Vagina (tissue), 2 donors: ENCODE data around the gene HAUS7. TPM values are rescaled to one million over a fixed set of nuclear protein-coding genes. Genes with fewer than 3 reads are reported as not detected.

Experiments
- DNase-seq, 2 donors: peaks; one replicate each; pipeline ENCODE4 v3.0.0-alpha.2; 2017; ENCODE audit errors: extremely low spot score in 2 of 2
- H3K27ac ChIP-seq: fragments of 200-600 bp; sonication (generic); one replicate; pipeline ENCODE4 v1.5.1; 2019
- H3K27me3 ChIP-seq: fragments of 200-600 bp; sonication (generic); one replicate; pipeline ENCODE4 v1.5.1; 2019
- H3K36me3 ChIP-seq, 2 donors: fragments of 200-600 bp; sonication (generic); one replicate each; pipeline ENCODE4 v1.5.1; 2017 to 2019
- H3K4me1 ChIP-seq: fragments of 200-600 bp; sonication (generic); one replicate; pipeline ENCODE4 v1.5.1; 2019
- H3K4me3 ChIP-seq, 2 donors: fragments of 200-600 bp; sonication (generic); 1 replicate in 1 of 2; 2 replicates in 1 of 2; pipeline ENCODE4 v1.5.1; 2016 to 2019
- H3K9me3 ChIP-seq: fragments of 200-600 bp; sonication (generic); one replicate; pipeline ENCODE4 v1.5.1; 2019
- CTCF ChIP-seq, 3 experiments: fragments of 450-650 bp in 2 of 3; fragments of 200-600 bp in 1 of 3; sonication (generic) in 1 of 3; IDR thresholded peaks; one replicate each; pipeline ENCODE4 v1.5.1; 2017 to 2019; ENCODE audit warnings: antibody characterized with exemption in 3 of 3, mild to moderate bottlenecking in 2 of 3, moderate library complexity in 2 of 3
- POLR2A ChIP-seq, 2 donors: fragments of 450-650 bp; IDR thresholded peaks; one replicate each; pipeline ENCODE4 v1.6.1; 2017; ENCODE audit warnings: antibody characterized with exemption in 2 of 2, mild to moderate bottlenecking in 2 of 2, moderate library complexity in 2 of 2
- POLR2AphosphoS5 ChIP-seq, 2 donors: sonication (generic); formaldehyde crosslinking; IDR thresholded peaks; one replicate each; pipeline ENCODE4 v1.9.0; 2017; ENCODE audit warnings: antibody characterized with exemption in 2 of 2, mild to moderate bottlenecking in 2 of 2, low read depth in 1 of 2; ENCODE audit not compliant: insufficient read depth in 1 of 2
- intact Hi-C: fragments of 100-400 bp; cut with DNase I; formaldehyde crosslinking; loops from one replicate; pipeline ENCODE4 v1.15.1; 2023
- total RNA-seq: library from RNA; depleted of rRNA; stranded (reverse); fragments of >200 nt; gene quantifications from one replicate; pipeline ENCODE4 v1.2.3, GENCODE V29; 2016

The HAUS7 gene
- total RNA-seq, 1 donor from 2014 or later = 17.7 TPM

GRCh38 chrX:153442463-153442862 lies 27.9 kb downstream of the HAUS7 start:
- intact Hi-C loops = no loop called here
- H3K4me3 ChIP-seq = no peak overlapping the region

GRCh38 chrX:153441981-153442380 lies 28.4 kb downstream of the HAUS7 start:
- no peak overlapping the region for H3K27ac ChIP-seq
- TF ChIP-seq POLR2AphosphoS5 (IDR thresholded peaks at IDR 0.05; ENCODE audit: insufficient read depth in 1 of 2, low read depth in 1 of 2) = no peak
- TF ChIP-seq CTCF (IDR thresholded peaks at IDR 0.05) = no peak
- no peak for TF ChIP-seq POLR2A (IDR thresholded peaks at IDR 0.05)
- intact Hi-C loops = no loop called here
- H3K4me3 ChIP-seq = no peak overlapping the region
- no peaks in the 10 kb centered on the region for H3K27me3 ChIP-seq
- no peak for DNase-seq
- H3K9me3 ChIP-seq = no peaks in the 10 kb centered on the region
- H3K4me1 ChIP-seq = no peaks in the 10 kb centered on the region
- no peaks in the 10 kb centered on the region for H3K36me3 ChIP-seq

More at GRCh38 chrX:153442463-153442862, 27.9 kb downstream of the HAUS7 start:
- H3K4me1 ChIP-seq = no peaks in the 10 kb centered on the region
- H3K27ac ChIP-seq = no peak overlapping the region
- H3K36me3 ChIP-seq = no peaks in the 10 kb centered on the region
- no peaks in the 10 kb centered on the region for H3K27me3 ChIP-seq
- no peaks in the 10 kb centered on the region for H3K9me3 ChIP-seq
- DNase-seq = no peak
- no peak for TF ChIP-seq POLR2AphosphoS5 (IDR thresholded peaks at IDR 0.05; ENCODE audit: insufficient read depth in 1 of 2, low read depth in 1 of 2)
- no peak for TF ChIP-seq CTCF (IDR thresholded peaks at IDR 0.05)
- no peak for TF ChIP-seq POLR2A (IDR thresholded peaks at IDR 0.05)

GRCh38 chrX:153441296-153441695 lies 29.1 kb downstream of the HAUS7 start:
- TF ChIP-seq CTCF (IDR thresholded peaks at IDR 0.05) (no peak), POLR2AphosphoS5 (IDR thresholded peaks at IDR 0.05; ENCODE audit: insufficient read depth in 1 of 2, low read depth in 1 of 2) (no peak), POLR2A (IDR thresholded peaks at IDR 0.05) (no peak)
- Histone ChIP-seq H3K9me3 (no peaks in the 10 kb centered on the region), H3K27ac (no peak overlapping the region), H3K27me3 (no peaks in the 10 kb centered on the region), H3K4me3 (no peak overlapping the region), H3K4me1 (no peaks in the 10 kb centered on the region), H3K36me3 (no peaks in the 10 kb centered on the region)
- no peak for DNase-seq
- intact Hi-C loops = no loop called here

GRCh38 chrX:153440556-153441135 lies 29.7 kb downstream of the HAUS7 start:
- H3K36me3 ChIP-seq = no peaks in the 10 kb centered on the region
- no peaks in the 10 kb centered on the region for H3K9me3 ChIP-seq
- no peak for DNase-seq
- no peaks in the 10 kb centered on the region for H3K4me1 ChIP-seq
- intact Hi-C loops = no loop called here
- H3K4me3 ChIP-seq = no peak overlapping the region
- TF ChIP-seq POLR2AphosphoS5 (IDR thresholded peaks at IDR 0.05; ENCODE audit: insufficient read depth in 1 of 2, low read depth in 1 of 2) = no peak
- no peak for TF ChIP-seq POLR2A (IDR thresholded peaks at IDR 0.05)
- TF ChIP-seq CTCF (IDR thresholded peaks at IDR 0.05) = no peak
- H3K27me3 ChIP-seq = no peaks in the 10 kb centered on the region
- H3K27ac ChIP-seq = no peak overlapping the region

- intact Hi-C loops = no loop called here
- H3K36me3 ChIP-seq = no peaks in the 10 kb centered on the region
- no peaks in the 10 kb centered on the region for H3K9me3 ChIP-seq
- no peak for DNase-seq
- H3K4me1 ChIP-seq = no peaks in the 10 kb centered on the region
- TF ChIP-seq POLR2AphosphoS5 (IDR thresholded peaks at IDR 0.05; ENCODE audit: insufficient read depth in 1 of 2, low read depth in 1 of 2) (no peak), POLR2A (IDR thresholded peaks at IDR 0.05) (no peak), CTCF (IDR thresholded peaks at IDR 0.05) (no peak)
- H3K4me3 ChIP-seq = no peak overlapping the region
- no peaks in the 10 kb centered on the region for H3K27me3 ChIP-seq
- no peak overlapping the region for H3K27ac ChIP-seq
Observed at GRCh38 chrX:153439977-153440376, 30.4 kb downstream of the HAUS7 start.
